ENCODE results near the gene P2RY6.

P2RY6 gene

DNA sequence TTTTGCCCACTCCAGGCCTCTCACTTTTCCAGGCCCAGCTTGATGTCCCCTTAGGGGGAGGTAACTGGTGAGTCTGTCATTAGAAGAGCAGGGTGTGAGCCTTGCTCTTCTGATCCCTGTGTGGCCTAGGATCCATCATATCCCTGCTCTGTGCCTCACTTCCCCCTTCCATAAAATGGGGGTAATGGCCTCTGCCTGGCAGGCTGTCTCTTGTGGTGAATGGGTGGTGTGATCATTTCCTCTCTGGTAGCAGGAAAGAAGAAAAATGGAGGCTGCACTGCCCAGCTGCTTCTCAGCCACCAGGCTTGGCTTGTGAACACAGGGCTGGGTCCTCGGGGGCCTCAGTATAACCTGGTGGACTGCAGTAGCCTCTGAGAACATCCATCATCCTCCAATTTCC lies 41.5 kb downstream of the P2RY6 start:
- Histone ChIP-seq H3K4me3 (ENCODE audit: low read depth in 1 of 2, low read length in 2 of 2) (no peak overlapping the region), H3K4me2 (ENCODE audit: insufficient read depth, low read length) (no peak overlapping the region), H3K79me2 (ENCODE audit: insufficient read depth, low read length) (no peaks in the 10 kb centered on the region), H3K9me3 (ENCODE audit: insufficient read depth, low read length, severe bottlenecking) (no peaks in the 10 kb centered on the region), H3K27me3 (ENCODE audit: insufficient read depth, low read length, poor library complexity) (no peaks in the 10 kb centered on the region), H2AFZ (ENCODE audit: low read depth, low read length) (no peak overlapping the region), H3K27ac (ENCODE audit: low read length) (no peak overlapping the region), H3K36me3 (ENCODE audit: insufficient read depth, low read length) (no peaks in the 10 kb centered on the region), H3K4me1 (ENCODE audit: insufficient read depth, low read length) (peaks cover 9% of the 10 kb centered on the region), H4K20me1 (ENCODE audit: insufficient read depth, low read length) (peaks cover 2% of the 10 kb centered on the region; the same call in 1 of the 2 replicates), H3K9ac (ENCODE audit: low read depth, low read length) (no peak overlapping the region)
- DNase-seq (peak; percentile 31), ATAC-seq (ENCODE audit: insufficient read depth, low read depth) (peak; percentile 66)
- TF ChIP-seq EZH2 (IDR thresholded peaks at IDR 0.05; ENCODE audit: borderline replicate concordance, low read depth, low read length, severe bottlenecking): no peak
- TF ChIP-seq, protein P1, sequence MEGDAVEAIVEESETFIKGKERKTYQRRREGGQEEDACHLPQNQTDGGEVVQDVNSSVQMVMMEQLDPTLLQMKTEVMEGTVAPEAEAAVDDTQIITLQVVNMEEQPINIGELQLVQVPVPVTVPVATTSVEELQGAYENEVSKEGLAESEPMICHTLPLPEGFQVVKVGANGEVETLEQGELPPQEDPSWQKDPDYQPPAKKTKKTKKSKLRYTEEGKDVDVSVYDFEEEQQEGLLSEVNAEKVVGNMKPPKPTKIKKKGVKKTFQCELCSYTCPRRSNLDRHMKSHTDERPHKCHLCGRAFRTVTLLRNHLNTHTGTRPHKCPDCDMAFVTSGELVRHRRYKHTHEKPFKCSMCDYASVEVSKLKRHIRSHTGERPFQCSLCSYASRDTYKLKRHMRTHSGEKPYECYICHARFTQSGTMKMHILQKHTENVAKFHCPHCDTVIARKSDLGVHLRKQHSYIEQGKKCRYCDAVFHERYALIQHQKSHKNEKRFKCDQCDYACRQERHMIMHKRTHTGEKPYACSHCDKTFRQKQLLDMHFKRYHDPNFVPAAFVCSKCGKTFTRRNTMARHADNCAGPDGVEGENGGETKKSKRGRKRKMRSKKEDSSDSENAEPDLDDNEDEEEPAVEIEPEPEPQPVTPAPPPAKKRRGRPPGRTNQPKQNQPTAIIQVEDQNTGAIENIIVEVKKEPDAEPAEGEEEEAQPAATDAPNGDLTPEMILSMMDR (IDR thresholded peaks at IDR 0.05; ENCODE audit: borderline replicate concordance, extremely low read depth, low read length, poor library complexity, severe bottlenecking): no peak

DNA sequence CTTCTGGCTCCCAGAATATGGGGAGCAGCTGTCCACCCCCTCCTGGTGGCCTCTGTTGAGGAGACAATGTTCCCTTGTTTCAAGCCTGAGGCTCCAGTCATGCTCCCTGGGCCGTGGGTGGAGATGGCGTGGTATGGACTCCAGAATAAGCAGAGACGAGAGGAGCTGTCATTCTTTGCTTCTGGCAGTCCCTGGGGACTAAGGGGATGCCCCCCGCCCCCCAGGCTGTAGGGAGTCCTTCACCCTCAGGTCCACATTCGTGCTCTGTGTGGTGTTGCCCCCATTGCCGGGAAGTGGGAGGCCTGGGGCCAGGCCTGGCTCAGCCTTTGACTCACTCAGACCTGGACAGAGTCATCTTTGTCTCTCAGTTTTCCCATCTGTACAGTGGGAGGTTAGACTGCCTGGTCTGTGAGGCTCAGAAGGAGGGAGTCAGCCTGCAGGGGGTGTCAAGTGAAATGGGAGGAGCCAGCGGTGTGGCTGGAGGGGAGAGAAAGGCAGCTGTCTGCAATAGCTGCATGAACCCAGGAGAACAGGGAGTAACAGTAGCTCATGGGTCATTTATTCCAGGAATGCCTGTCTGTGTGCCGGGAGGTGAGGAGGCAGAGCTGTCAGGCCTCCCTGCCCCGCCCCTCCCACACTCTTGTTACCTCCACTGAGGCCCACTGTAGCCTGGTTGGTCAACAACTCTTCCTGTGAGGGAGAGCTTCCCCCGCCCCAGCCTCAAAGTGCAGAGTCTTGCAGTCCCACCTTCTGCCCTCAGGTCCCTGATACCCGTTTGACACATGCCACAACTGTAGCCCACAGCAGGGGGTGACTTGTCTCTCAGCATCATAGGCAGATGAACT lies 42.2 kb downstream of the P2RY6 start:
- Histone ChIP-seq H3K4me2 (ENCODE audit: insufficient read depth, low read length) (no peak overlapping the region), H3K27me3 (ENCODE audit: insufficient read depth, low read length, poor library complexity) (no peaks in the 10 kb centered on the region), H3K4me1 (ENCODE audit: insufficient read depth, low read length) (peaks cover 6% of the 10 kb centered on the region), H3K79me2 (ENCODE audit: insufficient read depth, low read length) (no peaks in the 10 kb centered on the region), H3K9ac (ENCODE audit: low read depth, low read length) (no peak overlapping the region), H3K36me3 (ENCODE audit: insufficient read depth, low read length) (no peaks in the 10 kb centered on the region), H2AFZ (ENCODE audit: low read depth, low read length) (no peak overlapping the region), H3K27ac (ENCODE audit: low read length) (no peak overlapping the region), H3K4me3 (ENCODE audit: low read depth in 1 of 2, low read length in 2 of 2) (no peak overlapping the region), H3K9me3 (ENCODE audit: insufficient read depth, low read length, severe bottlenecking) (no peaks in the 10 kb centered on the region), H4K20me1 (ENCODE audit: insufficient read depth, low read length) (peaks cover 2% of the 10 kb centered on the region; the same call in 1 of the 2 replicates)
- no peak for TF ChIP-seq EZH2 (IDR thresholded peaks at IDR 0.05; ENCODE audit: borderline replicate concordance, low read depth, low read length, severe bottlenecking)
- TF ChIP-seq, protein P1 (IDR thresholded peaks at IDR 0.05; ENCODE audit: borderline replicate concordance, extremely low read depth, low read length, poor library complexity, severe bottlenecking): no peak
- ATAC-seq (ENCODE audit: insufficient read depth, low read depth): peak; percentile 38; the same call in 2 of the 3 replicates
- no peak for DNase-seq

DNA sequence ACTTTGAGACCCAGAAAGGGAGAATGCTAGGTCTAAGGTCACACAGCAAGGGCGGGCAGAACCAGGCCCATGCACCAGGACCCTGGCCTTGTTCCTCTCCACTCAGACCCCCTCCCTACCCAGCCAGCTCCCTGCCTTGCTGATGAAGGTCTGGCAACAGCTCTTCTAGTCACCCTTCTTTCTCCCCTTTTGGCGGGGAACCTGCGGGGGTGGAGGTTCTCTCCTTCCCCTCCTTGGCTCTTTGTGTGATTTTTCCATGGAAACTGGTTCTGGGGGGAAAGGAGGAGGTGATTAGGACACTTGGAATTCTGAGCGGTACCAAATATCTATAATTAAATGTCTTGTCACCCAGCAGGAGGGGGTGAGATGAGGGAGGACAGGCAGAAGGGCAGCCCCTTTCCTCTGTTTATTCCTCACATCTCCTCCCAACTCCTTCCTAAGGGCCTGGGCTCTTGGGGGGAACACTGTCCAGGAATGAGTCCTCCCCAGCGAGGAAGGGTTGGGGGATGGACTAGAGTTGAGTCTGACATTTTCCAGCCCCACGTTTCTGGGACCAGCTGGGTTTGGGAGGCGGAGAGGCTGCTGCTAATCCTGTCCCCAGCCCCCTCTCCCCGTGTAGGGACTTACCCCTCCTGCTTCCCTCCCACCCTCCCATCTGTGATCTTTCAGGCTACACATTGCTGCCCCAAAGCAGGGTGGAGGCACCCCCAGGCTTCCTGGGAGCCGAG lies 43.3 kb downstream of the P2RY6 start:
- Histone ChIP-seq H4K20me1 (ENCODE audit: insufficient read depth, low read length) (peaks cover 2% of the 10 kb centered on the region; the same call in 1 of the 2 replicates), H3K9ac (ENCODE audit: low read depth, low read length) (no peak overlapping the region), H3K27ac (ENCODE audit: low read length) (no peak overlapping the region), H3K4me1 (ENCODE audit: insufficient read depth, low read length) (peaks cover 6% of the 10 kb centered on the region), H3K9me3 (ENCODE audit: insufficient read depth, low read length, severe bottlenecking) (no peaks in the 10 kb centered on the region), H3K4me3 (ENCODE audit: low read depth in 1 of 2, low read length in 2 of 2) (no peak overlapping the region), H3K36me3 (ENCODE audit: insufficient read depth, low read length) (no peaks in the 10 kb centered on the region), H3K27me3 (ENCODE audit: insufficient read depth, low read length, poor library complexity) (no peaks in the 10 kb centered on the region), H3K4me2 (ENCODE audit: insufficient read depth, low read length) (no peak overlapping the region), H2AFZ (ENCODE audit: low read depth, low read length) (no peak overlapping the region), H3K79me2 (ENCODE audit: insufficient read depth, low read length) (no peaks in the 10 kb centered on the region)
- no peak for ATAC-seq (ENCODE audit: insufficient read depth, low read depth)
- DNase-seq: no peak
- TF ChIP-seq EZH2 (IDR thresholded peaks at IDR 0.05; ENCODE audit: borderline replicate concordance, low read depth, low read length, severe bottlenecking): no peak
- TF ChIP-seq, protein P1 (IDR thresholded peaks at IDR 0.05; ENCODE audit: borderline replicate concordance, extremely low read depth, low read length, poor library complexity, severe bottlenecking): no peak

Data from DND-41 (cell line).